Embryonic facial prominence (tissue), 1 donor: ENCODE data around the gene LACTBL1.
"Not testable (repeated sequence)": the region's sequence is repeated elsewhere in the genome, so short reads cannot be mapped to it uniquely, and the experiment has no call there.

ENCODE experiments used
- DNase-seq: peaks from one replicate; pipeline ENCODE4 v3.0.0-alpha.2; 2016; ENCODE audit errors: extremely low spot score

Gene LACTBL1, protein sequence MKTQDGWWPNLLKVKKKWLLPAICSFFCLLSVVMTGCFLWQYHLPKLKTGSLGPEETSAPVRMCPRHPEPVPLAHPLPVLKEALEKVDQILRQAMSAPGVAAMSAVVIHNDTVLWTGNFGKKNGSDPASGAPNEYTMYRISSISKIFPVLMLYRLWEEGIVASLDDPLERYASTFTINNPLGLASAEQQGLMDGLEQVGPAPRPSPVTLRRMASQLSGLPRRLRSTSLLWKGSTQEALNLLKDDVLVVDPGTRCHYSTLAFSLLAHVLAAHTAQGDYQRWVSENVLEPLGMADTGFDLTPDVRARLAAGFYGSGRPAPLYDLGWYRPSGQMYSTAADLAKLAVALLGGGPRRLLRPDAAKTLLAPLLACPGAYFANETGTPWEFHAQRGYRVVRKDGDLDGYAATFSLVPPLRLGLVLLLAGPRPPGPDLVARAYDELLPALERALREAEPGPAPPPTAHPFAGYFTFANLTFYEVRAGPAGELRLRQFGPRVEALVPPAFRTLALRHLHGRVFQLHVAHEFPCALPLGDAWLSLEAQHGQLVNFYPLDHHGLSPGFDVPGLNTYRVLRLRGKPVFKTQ

DNA sequence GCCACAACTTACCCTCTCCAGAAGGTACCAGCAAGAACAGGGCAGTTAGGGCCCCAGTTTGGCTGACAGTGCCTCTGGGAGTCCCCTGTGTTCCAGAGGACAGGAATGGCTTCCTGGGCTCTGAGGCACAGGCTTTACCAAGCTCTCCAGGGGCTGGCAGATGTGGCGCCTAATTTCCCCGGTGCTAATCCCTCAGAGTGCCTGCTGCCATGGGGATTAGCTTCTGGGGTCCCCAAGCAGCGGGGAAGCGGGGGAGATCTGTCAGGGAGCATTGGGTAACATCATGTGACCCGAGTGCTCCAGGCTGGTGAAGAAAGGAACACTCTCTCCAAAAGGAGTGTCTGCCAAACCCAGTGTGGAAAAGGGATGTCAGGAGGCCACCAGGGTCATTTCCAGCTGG, at the start of gene LACTBL1:
Gene LACTBL1, minus strand, starts transcription at position 107 of the 400 bp plus-strand sequence. CDS start 550 bp downstream, outside the sequence.
- no peak for DNase-seq

DNA sequence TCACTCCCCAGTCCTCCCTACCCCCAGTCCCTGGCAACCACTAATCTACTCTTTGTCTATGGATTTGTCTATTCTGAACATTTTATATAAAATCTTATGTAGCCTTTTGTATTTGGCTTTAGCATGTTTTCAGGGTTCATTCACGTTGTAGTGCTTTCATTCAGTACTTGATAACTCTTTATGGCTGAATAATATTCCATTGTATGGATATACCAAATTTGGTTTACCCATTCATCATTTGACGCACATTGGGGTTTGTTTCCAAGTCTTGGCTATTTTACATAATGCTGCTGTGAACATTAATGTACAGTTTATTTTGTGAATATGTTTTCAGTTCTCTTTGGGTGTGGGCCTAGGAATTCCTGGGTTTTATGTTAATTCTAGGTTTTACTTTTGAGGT, 49.2 kb upstream of the LACTBL1 start:
- DNase-seq: no peak

DNA sequence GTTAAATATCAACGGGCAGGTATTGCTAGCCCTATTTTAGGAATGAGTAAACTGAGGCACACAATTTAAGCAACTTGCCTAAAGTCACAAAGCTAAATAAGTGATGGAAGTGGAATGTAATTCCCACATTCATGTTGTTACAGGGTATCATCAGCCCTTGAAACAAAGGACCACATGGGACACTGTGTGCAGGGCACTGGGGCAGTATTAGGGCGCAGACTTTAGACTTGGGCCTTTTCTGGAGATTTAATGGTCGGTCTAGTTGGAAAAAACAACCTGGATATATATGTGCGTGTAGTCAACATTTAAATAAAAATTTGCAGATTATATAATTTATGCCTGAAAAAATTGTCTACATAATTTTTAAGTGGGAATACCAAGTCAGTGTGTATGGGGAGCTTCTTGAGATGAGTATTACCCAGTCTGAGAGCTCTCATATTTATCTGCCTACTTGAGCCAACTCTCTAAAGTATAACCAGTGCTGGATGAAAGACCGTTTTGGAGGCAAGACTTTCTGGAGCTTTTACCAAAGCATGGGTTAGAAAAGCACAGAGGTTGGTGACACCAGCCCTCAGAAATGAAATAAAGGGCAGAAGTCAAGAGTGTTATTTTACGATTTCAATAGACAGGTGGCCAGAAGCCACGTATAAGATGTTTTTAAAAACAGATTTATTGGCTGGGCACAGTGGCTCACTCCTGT, 48.2 kb upstream of the LACTBL1 start:
- DNase-seq: no peak

DNA sequence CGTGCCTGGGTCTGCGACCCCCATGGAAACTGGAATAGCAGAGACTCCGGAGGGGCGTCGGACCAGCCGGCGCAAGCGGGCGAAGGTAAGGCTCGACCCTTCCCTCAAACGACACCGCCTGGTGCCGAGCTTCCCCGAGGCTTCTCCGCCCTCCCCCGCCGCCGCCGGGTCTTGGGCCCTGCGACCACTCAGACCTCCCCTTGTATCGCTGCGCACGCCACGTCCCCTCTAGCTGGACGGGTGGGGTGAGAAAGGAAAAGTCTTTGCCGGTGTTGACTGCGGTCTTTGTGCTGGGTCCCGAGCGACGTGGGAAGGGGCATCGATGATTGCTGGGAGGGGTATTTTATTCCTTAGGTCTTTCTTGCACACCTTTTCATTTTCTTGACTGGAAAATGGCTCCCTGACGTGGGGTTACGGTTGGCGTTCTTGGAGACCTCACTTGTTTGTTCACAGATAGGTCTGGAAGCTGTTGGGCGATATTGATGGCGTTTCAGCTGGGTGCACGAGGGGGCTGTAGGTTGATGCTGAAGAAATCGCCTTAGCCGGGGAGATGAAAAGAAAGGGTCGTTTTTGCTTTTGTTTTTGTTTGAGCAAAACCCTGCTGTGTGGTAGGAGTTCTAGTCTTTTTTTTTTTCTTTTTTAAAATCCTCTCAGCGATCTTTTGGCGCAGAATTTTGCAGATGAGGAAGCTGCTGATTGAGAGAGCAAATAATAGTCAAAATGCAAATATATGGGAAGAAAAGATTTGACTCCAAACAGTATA, 47.4 kb upstream of the LACTBL1 start:
- DNase-seq: peak; percentile 20

DNA sequence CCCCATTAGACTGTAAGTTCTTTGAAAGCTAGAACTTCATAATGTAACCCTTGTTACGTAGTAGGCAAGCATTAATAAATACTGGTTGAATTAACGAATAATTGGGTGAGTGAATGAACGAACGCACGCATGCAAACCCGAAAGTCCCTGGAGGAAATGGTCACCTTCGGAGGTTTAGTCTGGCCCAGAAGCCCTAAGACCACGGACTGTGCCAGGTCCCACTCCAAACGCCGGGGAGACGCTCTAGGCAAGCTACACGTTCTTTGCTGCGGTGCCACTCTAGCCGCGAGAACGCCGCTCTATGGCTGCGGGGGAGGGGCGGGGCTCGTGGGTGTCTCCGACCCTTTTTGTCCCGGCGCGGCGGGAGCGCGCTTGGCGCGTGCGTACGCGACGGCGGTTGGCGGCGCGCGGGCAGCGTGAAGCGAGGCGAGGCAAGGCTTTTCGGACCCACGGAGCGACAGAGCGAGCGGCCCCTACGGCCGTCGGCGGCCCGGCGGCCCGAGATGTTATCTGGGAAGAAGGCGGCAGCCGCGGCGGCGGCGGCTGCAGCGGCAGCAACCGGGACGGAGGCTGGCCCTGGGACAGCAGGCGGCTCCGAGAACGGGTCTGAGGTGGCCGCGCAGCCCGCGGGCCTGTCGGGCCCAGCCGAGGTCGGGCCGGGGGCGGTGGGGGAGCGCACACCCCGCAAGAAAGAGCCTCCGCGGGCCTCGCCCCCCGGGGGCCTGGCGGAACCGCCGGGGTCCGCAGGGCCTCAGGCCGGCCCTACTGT, 46.6 kb upstream of the LACTBL1 start, which contains the start of gene KDM1A:
Gene KDM1A, plus strand, starts transcription at position 375 of the 769 bp plus-strand sequence. Its CDS starts 129 bp downstream, at position 504.
- DNase-seq: peak; percentile 95

DNA sequence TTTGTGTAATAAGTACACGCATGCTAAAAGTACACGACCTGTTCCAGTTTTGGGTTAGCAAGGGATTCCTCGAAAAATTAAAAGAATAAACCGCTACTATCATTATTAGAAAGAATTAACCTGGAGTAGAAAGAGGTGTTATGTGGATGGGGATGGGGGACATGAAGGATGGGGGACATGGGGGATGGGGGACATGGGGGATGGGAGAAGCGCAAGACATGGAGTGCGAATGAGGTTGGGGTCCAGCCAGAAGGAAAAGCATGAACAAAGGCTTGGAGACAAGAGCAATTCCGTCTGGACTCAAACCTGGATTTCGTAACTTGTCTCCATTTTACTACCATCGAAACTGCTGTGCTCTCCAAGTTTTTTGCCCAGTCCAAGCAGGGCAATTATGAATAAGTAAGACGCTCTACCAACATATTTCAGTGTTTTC, 46.0 kb upstream of the LACTBL1 start:
- DNase-seq: no peak

DNA sequence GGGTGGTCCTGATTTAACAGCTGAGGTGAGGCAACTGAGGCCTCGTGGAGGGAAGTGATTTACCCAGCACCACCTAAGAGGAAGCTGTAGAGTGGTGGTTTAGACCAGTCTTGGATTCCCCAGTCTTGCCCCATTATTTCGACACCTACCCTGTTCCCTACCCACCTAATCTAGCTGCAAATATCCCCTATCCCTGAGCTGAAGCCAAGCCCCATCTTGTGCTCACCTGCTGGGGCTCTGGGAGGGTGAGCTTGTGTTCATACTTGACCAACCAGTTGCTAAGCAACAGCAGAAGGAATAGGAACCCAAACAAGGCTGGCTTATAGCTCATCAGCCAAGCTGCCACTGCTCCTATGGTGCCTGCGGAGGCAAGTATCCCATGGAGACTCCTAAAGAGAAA, 41.0 kb upstream of the LACTBL1 start:
- DNase-seq: no peak

DNA sequence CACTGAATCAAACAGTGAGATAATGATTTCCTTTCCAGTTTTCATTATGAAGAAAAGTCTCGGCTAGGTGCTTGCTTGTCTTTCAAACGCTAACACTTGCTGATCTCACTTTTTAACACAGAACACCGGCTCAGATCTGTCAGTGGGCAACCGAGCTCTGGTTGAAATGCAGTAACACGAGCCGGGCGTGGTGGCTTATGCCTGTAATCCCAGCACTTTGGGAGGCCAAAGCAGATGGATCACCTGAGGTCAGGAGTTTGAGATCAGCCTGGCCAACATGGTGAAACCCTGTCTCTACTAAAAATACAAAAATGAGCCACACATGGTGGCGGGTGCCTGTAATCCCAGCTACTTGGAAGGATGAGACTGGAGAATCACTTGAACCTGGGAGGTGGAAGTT, 37.4 kb upstream of the LACTBL1 start:
- not testable (repeated sequence) for DNase-seq

DNA sequence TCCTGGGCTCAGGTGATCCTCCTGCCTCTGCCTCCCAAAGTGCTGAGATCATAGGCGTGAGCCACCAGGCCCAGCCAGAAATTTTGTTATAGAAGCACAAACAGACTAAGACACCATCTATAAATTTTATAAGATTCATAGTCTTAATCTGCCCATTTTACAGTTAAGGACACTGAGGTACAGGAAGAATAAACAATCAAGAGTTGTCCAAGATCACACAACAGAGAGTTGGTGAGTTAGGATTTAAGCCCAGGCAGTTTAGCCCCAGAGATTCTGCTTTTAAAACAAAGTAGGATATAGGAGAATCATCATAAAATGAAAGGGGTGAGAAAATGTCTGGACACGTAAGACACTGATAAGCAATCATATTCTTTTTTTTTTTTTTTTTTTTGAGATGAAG, 36.2 kb upstream of the LACTBL1 start:
- no peak for DNase-seq

DNA sequence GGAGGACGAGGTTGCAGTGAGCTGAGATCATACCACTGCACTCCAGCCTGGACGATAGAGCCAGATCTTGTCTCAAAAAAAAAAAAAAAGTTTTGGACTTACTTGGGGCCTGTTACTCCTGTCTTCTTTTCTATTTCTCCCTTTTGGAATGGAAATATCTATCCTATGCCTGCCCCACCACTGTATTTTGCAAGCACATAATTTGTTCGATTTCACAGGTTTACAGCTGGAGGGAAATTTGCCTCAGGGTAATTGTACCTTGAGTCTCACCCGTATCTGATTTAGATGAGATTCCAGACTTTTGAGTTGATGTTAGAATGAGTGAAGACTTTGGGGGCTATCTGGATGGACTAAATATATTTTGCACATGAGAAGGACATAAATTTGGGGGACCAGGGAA, 34.4 kb upstream of the LACTBL1 start:
- DNase-seq: no peak

DNA sequence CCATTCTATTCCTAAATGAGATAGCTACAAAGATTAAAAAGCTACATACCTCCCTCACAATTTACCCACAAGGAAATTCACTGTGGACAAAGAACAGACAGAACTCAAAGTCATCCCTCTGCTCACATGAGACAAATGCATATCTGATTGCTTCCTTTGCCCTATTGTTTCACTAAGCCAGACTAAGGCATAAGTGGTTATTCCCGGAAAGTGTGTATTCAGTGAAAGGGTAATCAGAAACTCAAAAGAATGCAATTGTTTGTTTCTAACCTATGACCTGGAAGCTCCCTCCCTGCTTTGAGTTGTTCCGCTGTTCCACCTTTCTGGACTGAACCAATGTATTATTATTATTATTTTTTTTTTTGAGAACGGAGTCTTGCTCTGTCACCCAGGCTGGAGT, 32.1 kb upstream of the LACTBL1 start:
- DNase-seq: not testable (repeated sequence)

DNA sequence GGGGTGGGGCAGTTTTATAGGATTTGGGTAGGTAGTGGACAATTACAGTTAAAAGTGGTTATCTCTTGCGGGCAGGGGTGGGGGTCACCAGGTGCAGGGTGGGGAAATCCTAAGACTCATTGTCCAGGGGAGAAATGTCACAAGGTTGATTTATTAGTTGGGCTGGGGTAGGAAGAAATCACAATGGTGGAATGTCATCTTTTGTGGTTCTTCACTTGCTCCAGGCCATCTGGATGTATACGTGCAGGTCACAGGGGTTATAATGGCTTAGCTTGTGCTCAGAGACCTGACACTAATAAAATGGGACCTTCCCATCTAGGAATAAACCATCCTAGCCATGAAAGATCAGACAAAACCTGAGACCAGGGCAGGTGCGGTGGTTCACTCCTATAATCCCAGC, 31.4 kb upstream of the LACTBL1 start:
- DNase-seq: no peak

DNA sequence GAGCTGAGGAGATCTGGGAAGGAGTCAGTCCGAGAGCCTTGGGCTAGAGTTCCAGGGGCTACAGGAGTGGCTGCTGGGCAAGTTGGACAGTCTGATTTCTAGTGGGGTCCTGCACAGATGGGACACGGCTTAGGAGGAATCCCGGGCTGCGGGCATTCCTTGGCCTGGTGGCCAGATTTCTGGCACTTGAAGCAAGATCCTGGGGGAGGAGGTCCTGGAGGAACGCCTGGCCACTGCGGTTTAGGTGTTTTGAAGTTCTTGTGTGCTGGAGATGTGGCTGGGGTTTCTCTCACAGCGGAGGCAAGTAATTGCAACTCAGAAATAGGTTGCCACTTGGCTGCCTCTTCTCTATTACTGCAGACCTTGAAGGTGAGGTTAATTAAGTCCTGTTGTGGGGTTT, 29.6 kb upstream of the LACTBL1 start:
- DNase-seq: not testable (repeated sequence)

DNA sequence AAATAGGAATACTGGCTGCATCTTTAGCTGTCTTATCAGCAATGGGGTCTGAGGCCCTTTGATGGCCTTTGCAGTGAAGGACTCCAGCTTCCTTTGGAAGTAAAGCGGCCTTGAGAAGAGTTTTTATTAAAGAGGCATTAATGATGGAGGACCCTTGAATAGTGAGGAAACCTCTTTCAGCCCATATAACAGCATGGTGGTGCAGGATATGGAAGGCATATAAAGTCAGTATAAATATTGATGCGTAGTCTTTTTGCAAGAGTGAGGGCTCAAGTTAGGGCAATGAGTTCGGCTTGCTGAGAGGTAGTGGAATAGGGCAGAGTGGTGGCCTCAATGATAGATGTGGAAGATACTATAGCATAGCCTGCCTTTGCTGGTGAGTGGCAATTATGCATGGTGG, 27.5 kb upstream of the LACTBL1 start:
- DNase-seq: not testable (repeated sequence)

DNA sequence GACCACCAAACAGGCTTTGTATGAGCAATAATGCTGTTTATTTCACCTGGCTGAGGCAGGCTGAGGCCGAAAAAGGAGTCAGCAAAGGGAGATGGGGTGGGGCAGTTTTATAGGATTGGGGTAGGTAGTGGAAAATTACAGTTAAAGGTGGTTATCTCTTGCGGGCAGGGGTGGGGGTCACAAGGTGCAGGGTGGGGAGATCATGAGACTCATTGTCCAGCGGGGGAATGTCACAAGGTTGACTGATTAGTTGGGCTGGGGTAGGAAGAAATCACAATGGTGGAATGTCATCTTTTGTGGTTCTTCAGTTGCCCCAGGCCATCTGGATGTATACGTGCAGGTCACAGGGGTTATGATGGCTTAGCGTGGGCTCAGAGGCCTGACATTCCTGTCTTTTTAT, 24.9 kb upstream of the LACTBL1 start:
- not testable (repeated sequence) for DNase-seq

DNA sequence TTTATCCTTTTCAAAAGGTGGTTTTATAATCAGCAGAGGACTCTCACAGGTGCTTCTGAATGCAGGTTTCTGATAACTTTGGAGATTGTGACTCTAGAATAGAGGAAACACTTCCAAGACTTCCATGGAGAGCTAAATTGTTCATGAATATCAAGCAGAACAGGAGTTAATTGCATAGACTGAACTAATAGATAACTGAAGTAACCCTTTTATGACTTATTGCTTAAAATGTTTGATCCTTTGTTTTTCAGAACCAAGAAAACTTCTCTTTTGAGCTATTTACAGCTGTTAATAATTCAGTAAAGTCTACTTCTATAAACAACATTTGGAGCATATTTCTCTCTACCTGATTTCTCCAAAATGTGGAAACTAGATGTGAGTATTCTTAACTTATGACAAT, 23.1 kb upstream of the LACTBL1 start:
- DNase-seq: no peak

DNA sequence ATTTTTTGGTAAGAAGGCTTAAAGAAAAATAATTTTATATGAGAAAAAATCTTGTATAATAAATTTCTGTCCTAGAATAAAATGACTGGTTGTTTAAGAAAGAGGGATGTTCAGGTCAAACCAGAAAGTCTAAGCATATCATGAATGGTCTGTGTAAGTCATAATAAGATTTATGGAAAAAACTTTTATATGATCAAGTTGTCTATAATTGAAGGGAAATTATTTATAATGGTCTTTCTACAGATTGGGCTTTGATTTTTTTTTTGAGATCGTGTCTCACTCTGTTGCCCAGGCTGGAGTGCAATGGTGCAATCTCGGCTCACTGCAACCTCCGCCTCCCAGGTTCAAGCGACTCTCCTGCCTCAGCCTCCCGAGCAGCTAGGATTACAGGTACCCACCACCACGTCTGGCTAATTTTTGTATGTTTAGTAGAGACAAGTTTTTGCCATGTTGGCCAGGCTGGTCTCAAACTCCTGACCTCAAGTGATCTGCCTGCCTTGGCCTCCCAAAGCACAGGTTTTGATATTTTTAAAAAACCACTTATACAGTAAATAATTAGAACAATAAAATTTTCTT, 20.6 kb upstream of the LACTBL1 start:
- DNase-seq: not testable (repeated sequence)

DNA sequence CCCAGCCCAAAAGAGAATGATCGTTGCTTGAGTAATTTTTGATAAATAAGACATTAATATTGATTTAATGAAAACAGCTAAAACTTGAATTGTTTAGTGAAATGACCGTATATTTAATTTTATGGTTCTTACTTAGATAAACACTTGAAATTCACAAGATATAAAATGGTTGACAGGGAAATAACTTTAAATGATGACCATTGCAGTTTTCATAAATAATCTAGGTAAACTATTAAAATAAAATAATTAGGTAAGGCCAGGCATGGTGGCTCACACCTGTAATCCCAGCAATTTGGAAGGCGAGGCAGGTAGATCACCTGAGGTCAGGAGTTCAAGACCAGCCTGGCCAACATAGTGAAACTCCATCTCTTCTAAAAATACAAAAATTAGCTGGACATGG, 19.7 kb upstream of the LACTBL1 start:
- DNase-seq: not testable (repeated sequence)

DNA sequence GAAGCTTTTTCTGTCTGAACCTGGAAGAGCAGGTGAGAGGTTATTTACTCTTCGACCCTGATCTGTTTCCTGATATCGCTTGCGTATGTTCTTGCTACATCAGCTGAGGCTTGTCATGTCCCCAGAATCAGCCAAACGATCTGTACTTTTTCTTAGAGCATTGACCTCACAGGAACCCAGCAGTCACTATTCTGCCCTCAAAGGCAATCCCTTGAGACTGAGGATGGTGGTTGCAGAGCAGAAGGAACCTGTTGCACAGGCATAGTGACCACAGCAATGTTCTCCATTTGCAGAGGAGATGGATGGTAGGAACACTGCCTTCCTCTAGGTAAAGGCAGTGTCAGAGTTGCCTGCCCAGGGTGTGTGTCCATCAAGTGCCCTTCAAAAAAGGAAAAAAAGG, 11.3 kb upstream of the LACTBL1 start:
- no peak for DNase-seq

DNA sequence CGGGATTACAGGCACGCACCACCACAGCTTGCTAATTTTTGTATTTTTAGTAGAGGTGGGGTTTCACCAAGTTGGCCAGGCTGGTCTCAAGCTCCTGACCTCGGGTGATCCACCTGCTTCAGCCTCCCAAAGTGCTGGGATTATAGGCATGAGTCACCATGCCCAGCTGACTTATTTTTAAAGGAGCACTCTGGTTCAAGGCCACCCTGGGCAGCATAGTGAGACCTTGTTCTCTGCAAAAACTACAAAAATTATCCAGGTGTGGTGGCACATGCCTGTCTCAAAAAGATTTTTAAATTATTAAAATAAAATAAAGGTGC, 7.8 kb upstream of the LACTBL1 start:
- DNase-seq: not testable (repeated sequence)

DNA sequence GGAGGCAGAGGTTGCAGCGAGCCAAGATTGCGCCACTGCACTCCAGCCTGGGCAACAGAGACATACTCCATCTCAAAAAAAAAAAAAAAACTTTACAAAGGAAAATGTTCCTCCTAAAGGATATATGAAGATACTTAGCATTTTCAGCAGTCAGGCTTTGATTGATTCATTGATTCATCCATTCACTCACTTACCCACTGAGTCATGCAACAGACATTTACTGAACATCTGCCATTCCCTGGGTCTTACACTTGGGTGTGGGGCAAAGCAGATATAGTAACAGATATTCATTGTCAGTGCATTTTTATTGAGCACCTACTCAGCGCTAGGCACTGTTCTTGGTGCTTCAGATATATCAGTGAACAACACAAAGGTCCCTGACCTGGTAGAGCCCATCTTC, 5.6 kb upstream of the LACTBL1 start:
- no peak for DNase-seq
